Stimulated activated CD4-positive, alpha-beta T cell treated with anti-CD3 and anti-CD28 coated beads, Interleukin-4, amount 100 ng/mL, for 4 hours (primary cell): Measurements from ENCODE around the gene HPCAL1.

ENCODE experiments used
- DNase-seq, 2 experiments: peaks; one replicate each; pipeline ENCODE4 v3.0.0-alpha.2; 2020

HPCAL1 gene

GRCh38 chr2:10471046-10471571 is 168.4 kb downstream of the HPCAL1 start:
- no peak for DNase-seq

GRCh38 chr2:10471955-10472354 is 169.3 kb downstream of the HPCAL1 start:
- no peak for DNase-seq

GRCh38 chr2:10473121-10473756 is 170.5 kb downstream of the HPCAL1 start:
- no peak for DNase-seq

- DNase-seq = no peak
Measured at GRCh38 chr2:10475221-10475722, 172.6 kb downstream of the HPCAL1 start.

GRCh38 chr2:10475811-10476660 is 173.3 kb downstream of the HPCAL1 start:
- DNase-seq = no peak

- no peak for DNase-seq
Measured at GRCh38 chr2:10476723-10477442, 174.2 kb downstream of the HPCAL1 start.
